ENCODE measurements around the gene FGGY.

- TF ChIP-seq, protein P1, sequence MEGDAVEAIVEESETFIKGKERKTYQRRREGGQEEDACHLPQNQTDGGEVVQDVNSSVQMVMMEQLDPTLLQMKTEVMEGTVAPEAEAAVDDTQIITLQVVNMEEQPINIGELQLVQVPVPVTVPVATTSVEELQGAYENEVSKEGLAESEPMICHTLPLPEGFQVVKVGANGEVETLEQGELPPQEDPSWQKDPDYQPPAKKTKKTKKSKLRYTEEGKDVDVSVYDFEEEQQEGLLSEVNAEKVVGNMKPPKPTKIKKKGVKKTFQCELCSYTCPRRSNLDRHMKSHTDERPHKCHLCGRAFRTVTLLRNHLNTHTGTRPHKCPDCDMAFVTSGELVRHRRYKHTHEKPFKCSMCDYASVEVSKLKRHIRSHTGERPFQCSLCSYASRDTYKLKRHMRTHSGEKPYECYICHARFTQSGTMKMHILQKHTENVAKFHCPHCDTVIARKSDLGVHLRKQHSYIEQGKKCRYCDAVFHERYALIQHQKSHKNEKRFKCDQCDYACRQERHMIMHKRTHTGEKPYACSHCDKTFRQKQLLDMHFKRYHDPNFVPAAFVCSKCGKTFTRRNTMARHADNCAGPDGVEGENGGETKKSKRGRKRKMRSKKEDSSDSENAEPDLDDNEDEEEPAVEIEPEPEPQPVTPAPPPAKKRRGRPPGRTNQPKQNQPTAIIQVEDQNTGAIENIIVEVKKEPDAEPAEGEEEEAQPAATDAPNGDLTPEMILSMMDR (tag by site-specific recombination; IDR thresholded peaks at IDR 0.05), result no peak
- TF ChIP-seq, protein P2, sequence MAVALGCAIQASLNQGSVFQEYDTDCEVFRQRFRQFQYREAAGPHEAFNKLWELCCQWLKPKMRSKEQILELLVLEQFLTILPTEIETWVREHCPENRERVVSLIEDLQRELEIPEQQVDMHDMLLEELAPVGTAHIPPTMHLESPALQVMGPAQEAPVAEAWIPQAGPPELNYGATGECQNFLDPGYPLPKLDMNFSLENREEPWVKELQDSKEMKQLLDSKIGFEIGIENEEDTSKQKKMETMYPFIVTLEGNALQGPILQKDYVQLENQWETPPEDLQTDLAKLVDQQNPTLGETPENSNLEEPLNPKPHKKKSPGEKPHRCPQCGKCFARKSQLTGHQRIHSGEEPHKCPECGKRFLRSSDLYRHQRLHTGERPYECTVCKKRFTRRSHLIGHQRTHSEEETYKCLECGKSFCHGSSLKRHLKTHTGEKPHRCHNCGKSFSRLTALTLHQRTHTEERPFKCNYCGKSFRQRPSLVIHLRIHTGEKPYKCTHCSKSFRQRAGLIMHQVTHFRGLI (tag by site-specific recombination; IDR thresholded peaks at IDR 0.05), result no peak
- TF ChIP-seq, protein P3, sequence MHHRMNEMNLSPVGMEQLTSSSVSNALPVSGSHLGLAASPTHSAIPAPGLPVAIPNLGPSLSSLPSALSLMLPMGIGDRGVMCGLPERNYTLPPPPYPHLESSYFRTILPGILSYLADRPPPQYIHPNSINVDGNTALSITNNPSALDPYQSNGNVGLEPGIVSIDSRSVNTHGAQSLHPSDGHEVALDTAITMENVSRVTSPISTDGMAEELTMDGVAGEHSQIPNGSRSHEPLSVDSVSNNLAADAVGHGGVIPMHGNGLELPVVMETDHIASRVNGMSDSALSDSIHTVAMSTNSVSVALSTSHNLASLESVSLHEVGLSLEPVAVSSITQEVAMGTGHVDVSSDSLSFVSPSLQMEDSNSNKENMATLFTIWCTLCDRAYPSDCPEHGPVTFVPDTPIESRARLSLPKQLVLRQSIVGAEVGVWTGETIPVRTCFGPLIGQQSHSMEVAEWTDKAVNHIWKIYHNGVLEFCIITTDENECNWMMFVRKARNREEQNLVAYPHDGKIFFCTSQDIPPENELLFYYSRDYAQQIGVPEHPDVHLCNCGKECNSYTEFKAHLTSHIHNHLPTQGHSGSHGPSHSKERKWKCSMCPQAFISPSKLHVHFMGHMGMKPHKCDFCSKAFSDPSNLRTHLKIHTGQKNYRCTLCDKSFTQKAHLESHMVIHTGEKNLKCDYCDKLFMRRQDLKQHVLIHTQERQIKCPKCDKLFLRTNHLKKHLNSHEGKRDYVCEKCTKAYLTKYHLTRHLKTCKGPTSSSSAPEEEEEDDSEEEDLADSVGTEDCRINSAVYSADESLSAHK (tag by site-specific recombination; IDR thresholded peaks at IDR 0.05), result no peak
- no peak for TF ChIP-seq ZNF280D (tag by site-specific recombination; IDR thresholded peaks at IDR 0.05)
- TF ChIP-seq SETDB1 (IDR thresholded peaks at IDR 0.05; ENCODE audit: insufficient read length, low read length), result no peak
- TF ChIP-seq ZNF394 (tag by site-specific recombination; IDR thresholded peaks at IDR 0.05; ENCODE audit: borderline replicate concordance), result no peak
- no peak for TF ChIP-seq KLF16 (tag by site-specific recombination; IDR thresholded peaks at IDR 0.05)
- no peak for TF ChIP-seq ZBTB17 (tag by site-specific recombination; IDR thresholded peaks at IDR 0.05)
- no peak for TF ChIP-seq ZNF239 (tag by site-specific recombination; IDR thresholded peaks at IDR 0.05)
- no peak for TF ChIP-seq PRDM1 (tag by site-specific recombination; IDR thresholded peaks at IDR 0.05)
- TF ChIP-seq, protein P4, sequence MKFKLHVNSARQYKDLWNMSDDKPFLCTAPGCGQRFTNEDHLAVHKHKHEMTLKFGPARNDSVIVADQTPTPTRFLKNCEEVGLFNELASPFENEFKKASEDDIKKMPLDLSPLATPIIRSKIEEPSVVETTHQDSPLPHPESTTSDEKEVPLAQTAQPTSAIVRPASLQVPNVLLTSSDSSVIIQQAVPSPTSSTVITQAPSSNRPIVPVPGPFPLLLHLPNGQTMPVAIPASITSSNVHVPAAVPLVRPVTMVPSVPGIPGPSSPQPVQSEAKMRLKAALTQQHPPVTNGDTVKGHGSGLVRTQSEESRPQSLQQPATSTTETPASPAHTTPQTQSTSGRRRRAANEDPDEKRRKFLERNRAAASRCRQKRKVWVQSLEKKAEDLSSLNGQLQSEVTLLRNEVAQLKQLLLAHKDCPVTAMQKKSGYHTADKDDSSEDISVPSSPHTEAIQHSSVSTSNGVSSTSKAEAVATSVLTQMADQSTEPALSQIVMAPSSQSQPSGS (tag by site-specific recombination; IDR thresholded peaks at IDR 0.05; ENCODE audit: low read depth), result no peak
- TF ChIP-seq ZNF629 (tag by site-specific recombination; IDR thresholded peaks at IDR 0.05), result no peak
Measured at GRCh38 chr1:59401581-59401980, 104.7 kb downstream of the FGGY start.

Measured in HEK293 (cell line).